ENCODE measurements around the gene INMT.

Gene INMT

DNA sequence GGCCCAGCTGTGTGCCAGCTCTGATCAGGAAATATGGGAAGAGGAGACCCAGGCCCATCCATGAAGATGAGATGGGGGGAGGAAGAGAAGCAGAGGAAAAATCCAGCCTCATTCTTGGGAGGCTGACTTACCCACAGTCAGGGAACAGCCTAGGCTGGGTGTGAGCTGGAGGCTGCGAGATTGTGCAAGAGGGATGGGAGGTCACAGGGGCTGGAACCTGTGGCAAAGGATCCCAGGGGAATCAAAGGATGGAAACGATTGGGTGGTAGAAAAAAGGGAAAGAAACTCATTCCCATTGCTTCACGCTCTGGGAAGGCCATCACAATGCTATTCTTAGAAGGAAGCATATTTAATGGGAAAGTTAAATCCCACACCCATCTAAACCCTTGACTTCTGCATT is 43.0 kb upstream of the INMT start:
- H2AFZ ChIP-seq (ENCODE audit: low read length), result no peak overlapping the region
- H3K36me3 ChIP-seq (ENCODE audit: insufficient read depth, low read length), result no peaks in the 10 kb centered on the region
- H3K27me3 ChIP-seq (ENCODE audit: insufficient read depth, low read length, poor library complexity, severe bottlenecking), result no peaks in the 10 kb centered on the region
- H4K20me1 ChIP-seq (ENCODE audit: insufficient read depth, low read length, poor library complexity, severe bottlenecking), result no peaks in the 10 kb centered on the region
- H3K4me1 ChIP-seq (ENCODE audit: insufficient read depth, low read length, poor library complexity, severe bottlenecking), result no peaks in the 10 kb centered on the region
- no peaks in the 10 kb centered on the region for H3K79me2 ChIP-seq (ENCODE audit: insufficient read depth, low read length)
- no peaks in the 10 kb centered on the region for H3F3A ChIP-seq (ENCODE audit: low read depth)
- no peak overlapping the region for H3K9ac ChIP-seq (ENCODE audit: low read depth, low read length, poor library complexity, severe bottlenecking)
- TF ChIP-seq, protein P1, sequence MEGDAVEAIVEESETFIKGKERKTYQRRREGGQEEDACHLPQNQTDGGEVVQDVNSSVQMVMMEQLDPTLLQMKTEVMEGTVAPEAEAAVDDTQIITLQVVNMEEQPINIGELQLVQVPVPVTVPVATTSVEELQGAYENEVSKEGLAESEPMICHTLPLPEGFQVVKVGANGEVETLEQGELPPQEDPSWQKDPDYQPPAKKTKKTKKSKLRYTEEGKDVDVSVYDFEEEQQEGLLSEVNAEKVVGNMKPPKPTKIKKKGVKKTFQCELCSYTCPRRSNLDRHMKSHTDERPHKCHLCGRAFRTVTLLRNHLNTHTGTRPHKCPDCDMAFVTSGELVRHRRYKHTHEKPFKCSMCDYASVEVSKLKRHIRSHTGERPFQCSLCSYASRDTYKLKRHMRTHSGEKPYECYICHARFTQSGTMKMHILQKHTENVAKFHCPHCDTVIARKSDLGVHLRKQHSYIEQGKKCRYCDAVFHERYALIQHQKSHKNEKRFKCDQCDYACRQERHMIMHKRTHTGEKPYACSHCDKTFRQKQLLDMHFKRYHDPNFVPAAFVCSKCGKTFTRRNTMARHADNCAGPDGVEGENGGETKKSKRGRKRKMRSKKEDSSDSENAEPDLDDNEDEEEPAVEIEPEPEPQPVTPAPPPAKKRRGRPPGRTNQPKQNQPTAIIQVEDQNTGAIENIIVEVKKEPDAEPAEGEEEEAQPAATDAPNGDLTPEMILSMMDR (conservative IDR thresholded peaks at IDR 0.05; ENCODE audit: low read length), result no peak
- no peak for TF ChIP-seq EZH2phosphoT487 (IDR thresholded peaks at IDR 0.05; ENCODE audit: borderline replicate concordance)
- no peak overlapping the region for H3K4me3 ChIP-seq (ENCODE audit: low read length, poor library complexity, severe bottlenecking)
- no peak overlapping the region for H3K4me2 ChIP-seq (ENCODE audit: low read depth, low read length, poor library complexity, severe bottlenecking)
- H3K9me2 ChIP-seq (replicated peaks; ENCODE audit: low read depth, low read length), result no peaks in the 10 kb centered on the region
- no peaks in the 10 kb centered on the region for H3K9me3 ChIP-seq (ENCODE audit: insufficient read depth, low read depth, low read length)

DNA sequence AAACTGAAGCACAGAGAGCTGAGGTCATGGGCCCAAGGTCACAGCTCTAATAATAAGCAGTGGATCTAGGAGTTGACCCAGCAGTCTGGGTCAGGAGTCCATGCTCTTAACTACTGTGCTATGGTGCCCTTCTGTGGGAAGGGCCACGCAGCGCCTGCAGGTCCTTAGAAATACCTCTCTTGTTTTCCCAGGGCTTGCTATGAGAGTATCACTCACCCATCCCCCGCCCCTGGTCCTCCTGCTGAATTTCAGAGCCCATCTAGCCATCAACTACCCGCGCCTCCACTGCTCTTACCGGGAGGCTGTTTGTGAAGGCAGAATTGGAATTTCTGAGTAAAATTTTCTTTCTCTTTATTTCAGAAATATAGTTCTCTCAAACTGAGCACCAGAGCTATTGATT is 42.4 kb upstream of the INMT start:
- H3K36me3 ChIP-seq (ENCODE audit: insufficient read depth, low read length), result no peaks in the 10 kb centered on the region
- H3K27me3 ChIP-seq (ENCODE audit: insufficient read depth, low read length, poor library complexity, severe bottlenecking), result no peaks in the 10 kb centered on the region
- no peak overlapping the region for H2AFZ ChIP-seq (ENCODE audit: low read length)
- H3K4me1 ChIP-seq (ENCODE audit: insufficient read depth, low read length, poor library complexity, severe bottlenecking), result no peaks in the 10 kb centered on the region
- H3K9ac ChIP-seq (ENCODE audit: low read depth, low read length, poor library complexity, severe bottlenecking), result no peak overlapping the region
- no peaks in the 10 kb centered on the region for H3K9me2 ChIP-seq (replicated peaks; ENCODE audit: low read depth, low read length)
- no peaks in the 10 kb centered on the region for H3K79me2 ChIP-seq (ENCODE audit: insufficient read depth, low read length)
- no peak overlapping the region for H3K4me2 ChIP-seq (ENCODE audit: low read depth, low read length, poor library complexity, severe bottlenecking)
- no peaks in the 10 kb centered on the region for H3F3A ChIP-seq (ENCODE audit: low read depth)
- H3K9me3 ChIP-seq (ENCODE audit: insufficient read depth, low read depth, low read length), result no peaks in the 10 kb centered on the region
- H3K4me3 ChIP-seq (ENCODE audit: low read length, poor library complexity, severe bottlenecking), result no peak overlapping the region
- TF ChIP-seq, protein P1 (conservative IDR thresholded peaks at IDR 0.05; ENCODE audit: low read length), result no peak
- TF ChIP-seq EZH2phosphoT487 (IDR thresholded peaks at IDR 0.05; ENCODE audit: borderline replicate concordance), result no peak
- H4K20me1 ChIP-seq (ENCODE audit: insufficient read depth, low read length, poor library complexity, severe bottlenecking), result no peaks in the 10 kb centered on the region

DNA sequence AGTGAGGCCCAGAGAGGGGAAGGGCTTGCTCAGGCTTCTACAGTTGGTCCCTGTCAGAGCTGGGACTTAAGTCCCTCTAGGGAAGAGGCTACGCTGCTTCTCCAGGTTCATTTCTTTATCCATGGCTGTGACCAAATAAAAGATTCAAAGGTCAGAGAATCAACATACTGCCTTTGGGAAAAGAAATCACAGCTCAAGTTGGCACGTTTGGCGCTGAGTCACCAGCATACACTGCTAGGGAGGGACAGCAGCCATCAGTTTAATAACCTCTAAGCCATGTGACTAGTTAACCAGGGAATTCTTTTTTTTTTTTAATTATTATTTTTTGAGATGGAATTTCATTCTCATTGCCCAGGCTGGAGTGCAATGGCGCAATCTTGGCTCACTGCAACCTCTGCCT is 41.3 kb upstream of the INMT start:
- Histone ChIP-seq H4K20me1 (ENCODE audit: insufficient read depth, low read length, poor library complexity, severe bottlenecking) (no peaks in the 10 kb centered on the region), H3K36me3 (ENCODE audit: insufficient read depth, low read length) (no peaks in the 10 kb centered on the region), H3K4me2 (ENCODE audit: low read depth, low read length, poor library complexity, severe bottlenecking) (no peak overlapping the region), H3K27me3 (ENCODE audit: insufficient read depth, low read length, poor library complexity, severe bottlenecking) (no peaks in the 10 kb centered on the region), H2AFZ (ENCODE audit: low read length) (no peak overlapping the region), H3K9me2 (replicated peaks; ENCODE audit: low read depth, low read length) (no peaks in the 10 kb centered on the region), H3K79me2 (ENCODE audit: insufficient read depth, low read length) (no peaks in the 10 kb centered on the region), H3K9me3 (ENCODE audit: insufficient read depth, low read depth, low read length) (no peaks in the 10 kb centered on the region; the same call in 1 of the 2 replicates), H3K9ac (ENCODE audit: low read depth, low read length, poor library complexity, severe bottlenecking) (no peak overlapping the region), H3F3A (ENCODE audit: low read depth) (no peaks in the 10 kb centered on the region), H3K4me1 (ENCODE audit: insufficient read depth, low read length, poor library complexity, severe bottlenecking) (no peaks in the 10 kb centered on the region), H3K4me3 (ENCODE audit: low read length, poor library complexity, severe bottlenecking) (no peak overlapping the region)
- TF ChIP-seq, protein P1 (conservative IDR thresholded peaks at IDR 0.05; ENCODE audit: low read length), result no peak
- TF ChIP-seq EZH2phosphoT487 (IDR thresholded peaks at IDR 0.05; ENCODE audit: borderline replicate concordance), result no peak
